Measurements from ENCODE around the gene FAM114A1.

DNA sequence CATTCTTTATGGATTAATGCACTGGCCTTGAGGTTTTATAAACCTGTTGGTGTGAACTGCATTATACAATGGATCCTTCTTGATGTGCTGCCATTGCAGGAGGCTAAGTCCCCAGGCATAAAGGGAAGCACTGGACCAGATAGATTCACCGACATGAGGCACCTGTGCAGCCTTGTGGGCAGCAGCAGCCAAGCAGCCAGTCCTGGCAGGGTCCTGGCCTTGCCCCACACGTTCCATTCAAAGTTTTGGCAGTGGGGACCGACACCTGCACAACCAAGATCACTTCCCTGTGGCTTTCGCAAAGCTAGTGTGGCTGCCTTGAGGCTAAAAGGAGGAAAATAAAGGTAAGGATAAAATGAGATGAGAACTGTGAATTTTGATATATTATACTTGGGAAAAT, 111.5 kb downstream of the FAM114A1 start:
- TF ChIP-seq POLR2A (IDR thresholded peaks at IDR 0.05; ENCODE audit: low read depth, low read length): no peak
- no peak for TF ChIP-seq POLR2AphosphoS5 (IDR thresholded peaks at IDR 0.05; ENCODE audit: low read depth, low read length)
- no peak for TF ChIP-seq TAF1 (IDR thresholded peaks at IDR 0.05; ENCODE audit: low read depth, low read length)
- TF ChIP-seq PAX5 (IDR thresholded peaks at IDR 0.05; ENCODE audit: insufficient read depth, low read length, severe bottlenecking): no peak
- TF ChIP-seq POU2F2 (IDR thresholded peaks at IDR 0.05; ENCODE audit: low read depth, low read length): no peak

Measured in GM12891 (cell line).